GM08714 (cell line): Measurements from ENCODE around the gene SLF2.
"Not testable (repeated sequence)": the region's sequence is repeated elsewhere in the genome, so short reads cannot be mapped to it uniquely, and the experiment has no call there.

ENCODE experiments used
- H3K4me3 ChIP-seq: fragments of 200-500 bp; sonication (Bioruptor generic); 2 replicates; pipeline ENCODE4 v1.5.1; 2014; ENCODE audit warnings: mild to moderate bottlenecking, low read length, inconsistent platforms
- ZNF274 ChIP-seq: IDR thresholded peaks from 2 replicates; pipeline ENCODE4 v1.6.1; 2012; ENCODE audit warnings: mild to moderate bottlenecking, low read depth, low read length

Gene SLF2

GRCh38 chr10:100874702-100875483 is 37.9 kb upstream of the SLF2 start:
- H3K4me3 ChIP-seq = no peak overlapping the region
- no peak for TF ChIP-seq ZNF274

- TF ChIP-seq ZNF274 = no peak
- no peak overlapping the region for H3K4me3 ChIP-seq
Measured at GRCh38 chr10:100875484-100876166, 37.1 kb upstream of the SLF2 start.

GRCh38 chr10:100876585-100877460 is 35.9 kb upstream of the SLF2 start:
- no peak for TF ChIP-seq ZNF274
- H3K4me3 ChIP-seq = no peak overlapping the region

GRCh38 chr10:100877461-100877850 is 35.3 kb upstream of the SLF2 start:
- H3K4me3 ChIP-seq = no peak overlapping the region
- no peak for TF ChIP-seq ZNF274

- no peak for TF ChIP-seq ZNF274
- no peak overlapping the region for H3K4me3 ChIP-seq
Measured at GRCh38 chr10:100878291-100878910, 34.4 kb upstream of the SLF2 start.

- H3K4me3 ChIP-seq = no peak overlapping the region
- TF ChIP-seq ZNF274 = no peak
Measured at GRCh38 chr10:100879741-100880360, 32.9 kb upstream of the SLF2 start.

GRCh38 chr10:100881556-100882213 is 31.1 kb upstream of the SLF2 start:
- TF ChIP-seq ZNF274 = no peak
- no peak overlapping the region for H3K4me3 ChIP-seq

- TF ChIP-seq ZNF274 = no peak
- H3K4me3 ChIP-seq = no peak overlapping the region
Measured at GRCh38 chr10:100882252-100882651, 30.5 kb upstream of the SLF2 start.

- no peak overlapping the region for H3K4me3 ChIP-seq
- no peak for TF ChIP-seq ZNF274
Measured at GRCh38 chr10:100882671-100883311, 30.0 kb upstream of the SLF2 start.

GRCh38 chr10:100883312-100883821 is 29.4 kb upstream of the SLF2 start:
- TF ChIP-seq ZNF274 = no peak
- no peak overlapping the region for H3K4me3 ChIP-seq

- not testable (repeated sequence) for H3K4me3 ChIP-seq
Measured at GRCh38 chr10:100885611-100886010, 27.2 kb upstream of the SLF2 start.

GRCh38 chr10:100886091-100886490 is 26.7 kb upstream of the SLF2 start:
- H3K4me3 ChIP-seq = no peak overlapping the region
- no peak for TF ChIP-seq ZNF274

- TF ChIP-seq ZNF274 = no peak
Measured at GRCh38 chr10:100886521-100886920, 26.2 kb upstream of the SLF2 start.

More at GRCh38 chr10:100886521-100886920, 26.2 kb upstream of the SLF2 start:
- no peak overlapping the region for H3K4me3 ChIP-seq
